Measurements from ENCODE around the gene DEFB128. TPM values are rescaled to one million over a fixed set of nuclear protein-coding genes. Genes with fewer than 3 reads are reported as not detected.

The DEFB128 gene
- polyA plus RNA-seq, 1 of the 3 experiments (the other 2 are of a cell fraction), result not detected

DNA sequence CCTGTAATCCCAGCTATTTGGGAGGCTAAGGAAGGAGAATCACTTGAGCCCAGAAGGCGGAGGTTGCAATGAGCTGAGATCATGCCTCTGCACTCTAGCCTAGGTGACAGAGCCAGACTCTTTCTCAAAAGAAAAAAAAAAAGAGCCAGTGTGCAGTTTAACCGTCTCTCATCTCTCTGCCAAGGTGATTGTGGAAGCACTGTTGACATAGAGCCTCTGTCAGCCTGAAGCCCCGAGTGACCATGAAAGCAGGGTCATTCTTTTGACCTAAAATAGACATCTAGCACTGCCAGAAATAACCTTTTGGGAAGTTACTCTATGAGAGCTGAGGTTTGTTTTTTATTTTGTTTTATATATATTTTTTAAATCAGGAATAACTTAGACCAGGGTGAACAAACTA lies 24.9 kb downstream of the DEFB128 start (continued):
- TF ChIP-seq, protein P1, sequence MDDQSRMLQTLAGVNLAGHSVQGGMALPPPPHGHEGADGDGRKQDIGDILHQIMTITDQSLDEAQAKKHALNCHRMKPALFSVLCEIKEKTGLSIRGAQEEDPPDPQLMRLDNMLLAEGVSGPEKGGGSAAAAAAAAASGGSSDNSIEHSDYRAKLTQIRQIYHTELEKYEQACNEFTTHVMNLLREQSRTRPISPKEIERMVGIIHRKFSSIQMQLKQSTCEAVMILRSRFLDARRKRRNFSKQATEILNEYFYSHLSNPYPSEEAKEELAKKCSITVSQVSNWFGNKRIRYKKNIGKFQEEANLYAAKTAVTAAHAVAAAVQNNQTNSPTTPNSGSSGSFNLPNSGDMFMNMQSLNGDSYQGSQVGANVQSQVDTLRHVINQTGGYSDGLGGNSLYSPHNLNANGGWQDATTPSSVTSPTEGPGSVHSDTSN (IDR thresholded peaks at IDR 0.05), result no peak
- TF ChIP-seq, protein P2, sequence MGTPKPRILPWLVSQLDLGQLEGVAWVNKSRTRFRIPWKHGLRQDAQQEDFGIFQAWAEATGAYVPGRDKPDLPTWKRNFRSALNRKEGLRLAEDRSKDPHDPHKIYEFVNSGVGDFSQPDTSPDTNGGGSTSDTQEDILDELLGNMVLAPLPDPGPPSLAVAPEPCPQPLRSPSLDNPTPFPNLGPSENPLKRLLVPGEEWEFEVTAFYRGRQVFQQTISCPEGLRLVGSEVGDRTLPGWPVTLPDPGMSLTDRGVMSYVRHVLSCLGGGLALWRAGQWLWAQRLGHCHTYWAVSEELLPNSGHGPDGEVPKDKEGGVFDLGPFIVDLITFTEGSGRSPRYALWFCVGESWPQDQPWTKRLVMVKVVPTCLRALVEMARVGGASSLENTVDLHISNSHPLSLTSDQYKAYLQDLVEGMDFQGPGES (IDR thresholded peaks at IDR 0.05; ENCODE audit: low read depth, low read length), result no peak
- no peak for TF ChIP-seq GATA2 (CRISPR knock-in tag; IDR thresholded peaks at IDR 0.05)

DNA sequence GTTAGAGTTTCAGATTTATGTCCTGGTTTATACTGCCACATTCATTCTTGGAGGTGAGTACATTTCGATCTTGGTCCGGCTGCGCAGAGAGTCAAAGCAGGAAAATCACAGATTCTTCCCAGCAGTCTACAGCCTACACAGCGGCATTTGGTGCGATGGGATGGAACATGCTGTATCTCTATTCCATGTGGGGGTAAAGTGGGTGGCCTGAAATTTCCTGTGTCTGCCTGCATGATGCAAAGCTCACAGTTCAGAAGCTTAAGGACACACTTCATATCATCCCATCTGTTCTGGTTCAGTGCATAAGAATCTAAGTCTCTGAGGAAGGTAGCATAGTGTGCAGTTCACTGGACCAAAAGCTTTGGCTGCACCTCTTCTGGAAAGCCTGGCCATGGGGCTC lies 32.4 kb downstream of the DEFB128 start, which contains the start of gene DEFB127:
Gene DEFB127, plus strand, starts transcription at position 301 of the 400 bp plus-strand sequence. Its CDS starts 91 bp downstream, at position 392.
- H3K4me2 ChIP-seq, result no peak within 1 kb of the TSS
- no peak for DNase-seq
- POLR2A ChIA-PET, result no interaction called here
- H3K4me1 ChIP-seq (ENCODE audit: control insufficient read depth in 1 of 2, insufficient read depth in 2 of 2, low read depth in 1 of 2, low read length in 1 of 2), result no peaks in the 10 kb centered on the region
- H3K9me2 ChIP-seq, result no peaks in the 10 kb centered on the region
- no peaks in the 10 kb centered on the region for H3K79me2 ChIP-seq (ENCODE audit: insufficient read depth)
- no peaks in the 10 kb centered on the region for H3K36me3 ChIP-seq (replicated peaks in 1 of 2; ENCODE audit: control insufficient read depth in 1 of 2, insufficient read depth in 2 of 2, low read length in 1 of 2)
- H3F3A ChIP-seq (replicated peaks; ENCODE audit: insufficient read depth), result no peaks in the 10 kb centered on the region
- no peaks in the 10 kb centered on the region for H4K20me1 ChIP-seq (ENCODE audit: insufficient read depth)
- WGBS (ENCODE audit: low lambda C conversion rate), result 36% methylated on average over 5 of the region's 5 CpGs
- TF ChIP-seq FOSL2 (IDR thresholded peaks at IDR 0.05; ENCODE audit: borderline replicate concordance, low read depth) (no peak), GABPA (IDR thresholded peaks at IDR 0.05; ENCODE audit: low read depth) (no peak), MXI1 (IDR thresholded peaks at IDR 0.05; ENCODE audit: low read depth, low read length) (no peak), RFX5 (IDR thresholded peaks at IDR 0.05; ENCODE audit: low read length) (no peak), TEAD4 (IDR thresholded peaks at IDR 0.05; ENCODE audit: borderline replicate concordance, insufficient read depth) (no peak), SIN3A (IDR thresholded peaks at IDR 0.05; ENCODE audit: borderline replicate concordance, low read depth, low read length) (no peak), RCOR1 (IDR thresholded peaks at IDR 0.05; ENCODE audit: low read length) (no peak), GATA2 (CRISPR knock-in tag; IDR thresholded peaks at IDR 0.05) (no peak)
- TF ChIP-seq, protein P1 (IDR thresholded peaks at IDR 0.05), result no peak
- TF ChIP-seq, protein P3, sequence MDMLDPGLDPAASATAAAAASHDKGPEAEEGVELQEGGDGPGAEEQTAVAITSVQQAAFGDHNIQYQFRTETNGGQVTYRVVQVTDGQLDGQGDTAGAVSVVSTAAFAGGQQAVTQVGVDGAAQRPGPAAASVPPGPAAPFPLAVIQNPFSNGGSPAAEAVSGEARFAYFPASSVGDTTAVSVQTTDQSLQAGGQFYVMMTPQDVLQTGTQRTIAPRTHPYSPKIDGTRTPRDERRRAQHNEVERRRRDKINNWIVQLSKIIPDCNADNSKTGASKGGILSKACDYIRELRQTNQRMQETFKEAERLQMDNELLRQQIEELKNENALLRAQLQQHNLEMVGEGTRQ (IDR thresholded peaks at IDR 0.05; ENCODE audit: borderline replicate concordance, low read depth, low read length), result no peak
- H3K4me3 ChIP-seq (ENCODE audit: low read depth in 2 of 2, low read length in 1 of 2), result no peak within 1 kb of the TSS
- CTCF ChIA-PET, result no interaction called here
- no peaks in the 10 kb centered on the region for H3K9me3 ChIP-seq
- H3K27ac ChIP-seq (ENCODE audit: low read depth in 2 of 2, low read length in 1 of 2), result no peak within 1 kb of the TSS
- no peak within 1 kb of the TSS for H2AFZ ChIP-seq (ENCODE audit: low read depth)
- no peak within 1 kb of the TSS for H3K9ac ChIP-seq
- H3K27me3 ChIP-seq (ENCODE audit: insufficient read depth), result no peaks in the 10 kb centered on the region; the same call in 1 of the 2 replicates

All from SK-N-SH (cell line).